Spleen (tissue), 11 donors: ENCODE data around the gene VAMP1. TPM values are rescaled to one million over a fixed set of nuclear protein-coding genes. Genes with fewer than 3 reads are reported as not detected.
"Not testable (repeated sequence)": the region's sequence is repeated elsewhere in the genome, so short reads cannot be mapped to it uniquely, and the experiment has no call there.

Experiments
- DNase-seq: peaks from one replicate; pipeline ENCODE4 v3.0.0-alpha.2; 2020
- H3K27ac ChIP-seq, 8 donors: fragments of 200-600 bp; sonication (generic) in 7 of 8; 1 replicate in 4 of 8; 2 replicates in 4 of 8; pipeline versions ENCODE4 v1.5.0 to v1.8.0; 2016 to 2021; ENCODE audit warnings: inconsistent platforms in 4 of 8, mild to moderate bottlenecking in 4 of 8, moderate library complexity in 1 of 8
- H3K27me3 ChIP-seq, 7 donors: fragments of 200-600 bp; sonication (generic) in 6 of 7; replicated peaks in 1 of 7; 1 replicate in 4 of 7; 2 replicates in 3 of 7; pipeline versions ENCODE4 v1.5.0 to v1.8.0; 2016 to 2021; ENCODE audit warnings: inconsistent platforms in 3 of 7, mild to moderate bottlenecking in 1 of 7
- H3K36me3 ChIP-seq, 6 donors: fragments of 200-600 bp; sonication (generic) in 5 of 6; 1 replicate in 4 of 6; 2 replicates in 2 of 6; pipeline versions ENCODE4 v1.5.0 to v1.8.0; 2016 to 2021; ENCODE audit warnings: inconsistent platforms in 2 of 6
- H3K4me1 ChIP-seq, 6 donors: fragments of 200-600 bp; sonication (generic) in 5 of 6; 1 replicate in 3 of 6; 2 replicates in 3 of 6; pipeline versions ENCODE4 v1.5.0 to v1.8.0; 2016 to 2021; ENCODE audit warnings: inconsistent platforms in 3 of 6
- H3K4me3 ChIP-seq, 8 donors: fragments of 200-600 bp; sonication (generic) in 7 of 8; 1 replicate in 4 of 8; 2 replicates in 4 of 8; pipeline versions ENCODE4 v1.5.0 to v1.8.0; 2016 to 2021; ENCODE audit warnings: inconsistent platforms in 4 of 8, mild to moderate bottlenecking in 4 of 8, moderate library complexity in 2 of 8
- H3K9me3 ChIP-seq, 8 donors: fragments of 200-600 bp; sonication (generic) in 7 of 8; 1 replicate in 4 of 8; 2 replicates in 4 of 8; pipeline versions ENCODE4 v1.5.0 to v1.8.0; 2016 to 2021; ENCODE audit warnings: inconsistent platforms in 4 of 8
- POLR2A ChIP-seq, 3 donors: fragments of 450-650 bp; IDR thresholded peaks; one replicate each; pipeline ENCODE4 v1.5.1; 2017; ENCODE audit warnings: antibody characterized with exemption in 3 of 3, mild to moderate bottlenecking in 1 of 3
- POLR2AphosphoS5 ChIP-seq, 3 donors: sonication (generic); formaldehyde crosslinking; IDR thresholded peaks; one replicate each; pipeline ENCODE4 v1.5.1; 2017; ENCODE audit warnings: antibody characterized with exemption in 3 of 3
- WGBS, 5 donors: extraction: QIAGEN DNeasy Blood & Tissue Kit in 3 of 5; methylation state at CpG; one replicate each; pipeline versions ENCODE4 v1.1.5 to v1.1.7; 2013 to 2018; 5-methylcytosine and 5-hydroxymethylcytosine counted together
- intact Hi-C: fragments of 100-400 bp; cut with DNase I; formaldehyde crosslinking; loops from one replicate; pipeline ENCODE4 v1.15.0; 2023; ENCODE audit warnings: low total_unique reads
- polyA plus RNA-seq, 3 donors: library from polyadenylated mRNA; stranded (reverse); fragments of 200-250 nt; gene quantifications; one replicate each; pipeline ENCODE4 v1.2.1, GENCODE V29; 2013
- total RNA-seq, 7 donors: library from RNA; depleted of rRNA in 3 of 7; stranded (reverse); fragments of >200 nt in 3 of 7; fragmentation: NEBNext Ultra II Directional in 4 of 7; extraction: Animal tissue kit (Norgen Biotek cat#: 25700) in 4 of 7; gene quantifications; one replicate each; pipeline versions ENCODE4 v1.1.0 to v1.2.1, GENCODE V29; 2016 to 2021
- TF ChIP-seq, protein P1 (sequence below), 11 experiments: fragments of 200-600 bp in 7 of 11; fragments of 450-650 bp in 4 of 11; sonication (generic) in 4 of 11; IDR thresholded peaks in 8 of 11; conservative IDR thresholded peaks in 3 of 11; 1 replicate in 7 of 11; 2 replicates in 4 of 11; pipeline versions ENCODE4 v1.4.0 to v1.8.0; 2016 to 2021; ENCODE audit warnings: antibody characterized with exemption in 11 of 11, inconsistent platforms in 4 of 11, mild to moderate bottlenecking in 1 of 11
- donor health status: healthy with polysubstance abuse.
- donor health status: DM: no; HTN: no; CAD: no; lungs with moderate emphysema.
- donor health status: DM: no; HTN: no; CAD: no.
- donor health status: Bipolar disorder and iron deficiency.
- donor health status: healthy.
- donor health status: DM: no; HTN: no; CAD: no.
- donor health status: DM: yes; HTN: yes; CAD: no.

VAMP1 gene
- total and polyA plus RNA-seq, 10 donors, result 11.0 to 32.5 (median 21.0) TPM

DNA sequence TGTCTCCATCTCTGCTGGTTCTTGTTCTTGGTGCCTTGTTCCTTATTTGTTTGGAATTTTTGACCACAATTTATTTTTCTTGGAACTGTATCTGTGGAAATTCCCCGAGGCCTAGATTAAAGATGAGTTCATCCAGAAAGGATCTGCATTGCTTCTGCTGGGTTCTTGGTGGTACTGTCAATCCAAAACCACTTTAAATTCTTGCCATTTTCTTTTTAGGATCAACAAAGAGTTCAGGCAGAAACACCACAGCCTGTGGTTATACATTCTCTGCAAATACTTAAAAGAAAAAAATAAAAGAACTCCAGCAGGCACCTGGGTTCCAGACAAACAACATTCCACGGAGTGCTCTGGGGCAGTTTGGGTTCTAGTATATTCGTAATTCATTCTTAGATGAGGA lies 6.0 kb upstream of the VAMP1 start:
- no peaks in the 10 kb centered on the region for H3K27me3 ChIP-seq
- H3K4me1 ChIP-seq, result peaks cover 0 to 14% (median 3%) of the 10 kb centered on the region in 6 donors
- no peaks in the 10 kb centered on the region for H3K9me3 ChIP-seq
- TF ChIP-seq, protein P1, sequence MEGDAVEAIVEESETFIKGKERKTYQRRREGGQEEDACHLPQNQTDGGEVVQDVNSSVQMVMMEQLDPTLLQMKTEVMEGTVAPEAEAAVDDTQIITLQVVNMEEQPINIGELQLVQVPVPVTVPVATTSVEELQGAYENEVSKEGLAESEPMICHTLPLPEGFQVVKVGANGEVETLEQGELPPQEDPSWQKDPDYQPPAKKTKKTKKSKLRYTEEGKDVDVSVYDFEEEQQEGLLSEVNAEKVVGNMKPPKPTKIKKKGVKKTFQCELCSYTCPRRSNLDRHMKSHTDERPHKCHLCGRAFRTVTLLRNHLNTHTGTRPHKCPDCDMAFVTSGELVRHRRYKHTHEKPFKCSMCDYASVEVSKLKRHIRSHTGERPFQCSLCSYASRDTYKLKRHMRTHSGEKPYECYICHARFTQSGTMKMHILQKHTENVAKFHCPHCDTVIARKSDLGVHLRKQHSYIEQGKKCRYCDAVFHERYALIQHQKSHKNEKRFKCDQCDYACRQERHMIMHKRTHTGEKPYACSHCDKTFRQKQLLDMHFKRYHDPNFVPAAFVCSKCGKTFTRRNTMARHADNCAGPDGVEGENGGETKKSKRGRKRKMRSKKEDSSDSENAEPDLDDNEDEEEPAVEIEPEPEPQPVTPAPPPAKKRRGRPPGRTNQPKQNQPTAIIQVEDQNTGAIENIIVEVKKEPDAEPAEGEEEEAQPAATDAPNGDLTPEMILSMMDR (IDR thresholded peaks at IDR 0.05 in 8 of 11, conservative IDR thresholded peaks at IDR 0.05 in 3 of 11), result no peak
- TF ChIP-seq POLR2AphosphoS5 (IDR thresholded peaks at IDR 0.05), result no peak
- TF ChIP-seq POLR2A (IDR thresholded peaks at IDR 0.05), result no peak
- H3K36me3 ChIP-seq, result no peaks in the 10 kb centered on the region
- H3K4me3 ChIP-seq, result no peak overlapping the region
- DNase-seq, result no peak
- 72 to 85% (median 77%) methylated on average over 3 of the region's 3 CpGs for WGBS, 5 donors
- H3K27ac ChIP-seq, result peak overlapping the region in 4 of 8 donors; percentile 27 to 43 (median 30)
- intact Hi-C loops, result no loop called here

DNA sequence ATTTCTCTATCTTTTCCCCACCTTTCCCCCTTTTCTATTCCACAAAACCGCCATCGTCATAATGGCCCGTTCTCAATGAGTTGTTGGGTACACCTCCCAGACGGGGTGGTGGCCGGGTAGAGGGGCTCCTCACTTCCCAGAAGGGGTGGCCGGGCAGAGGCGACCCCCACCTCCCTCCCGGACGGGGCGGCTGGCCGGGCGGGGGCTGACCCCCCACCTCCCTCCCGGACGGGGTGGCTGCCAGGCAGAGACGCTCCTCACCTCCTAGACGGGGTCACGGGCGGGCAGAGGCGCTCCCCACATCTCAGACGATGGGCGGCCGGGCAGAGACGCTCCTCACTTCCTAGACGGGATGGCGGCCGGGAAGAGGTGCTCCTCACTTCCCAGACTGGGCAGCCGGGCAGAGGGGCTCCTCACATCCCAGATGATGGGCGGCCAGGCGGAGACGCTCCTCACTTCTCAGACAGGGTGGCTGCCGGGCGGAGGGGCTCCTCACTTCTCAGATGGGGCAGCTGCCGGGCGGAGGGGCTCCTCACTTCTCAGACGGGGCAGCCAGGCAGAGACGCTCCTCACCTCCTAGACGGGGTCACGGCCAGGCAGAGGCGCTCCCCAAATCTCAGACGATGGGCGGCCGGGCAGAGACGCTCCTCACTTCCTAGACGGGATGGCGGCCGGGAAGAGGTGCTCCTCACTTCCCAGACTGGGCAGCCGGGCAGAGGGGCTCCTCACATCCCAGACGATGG lies 4.9 kb upstream of the VAMP1 start:
- 86 to 94% (median 91%) methylated on average over 28 to 47 of the region's 48 CpGs for WGBS, 5 donors
- H3K36me3 ChIP-seq, DNase-seq, intact Hi-C loops, H3K4me3 ChIP-seq, H3K27me3 ChIP-seq, H3K9me3 ChIP-seq: not testable (repeated sequence)
- Histone ChIP-seq H3K4me1 (peaks cover 5 to 20% (median 8%) of the 10 kb centered on the region in 6 donors), H3K27ac (peak overlapping the region in 2 of 8 donors; percentile 31 to 40)

DNA sequence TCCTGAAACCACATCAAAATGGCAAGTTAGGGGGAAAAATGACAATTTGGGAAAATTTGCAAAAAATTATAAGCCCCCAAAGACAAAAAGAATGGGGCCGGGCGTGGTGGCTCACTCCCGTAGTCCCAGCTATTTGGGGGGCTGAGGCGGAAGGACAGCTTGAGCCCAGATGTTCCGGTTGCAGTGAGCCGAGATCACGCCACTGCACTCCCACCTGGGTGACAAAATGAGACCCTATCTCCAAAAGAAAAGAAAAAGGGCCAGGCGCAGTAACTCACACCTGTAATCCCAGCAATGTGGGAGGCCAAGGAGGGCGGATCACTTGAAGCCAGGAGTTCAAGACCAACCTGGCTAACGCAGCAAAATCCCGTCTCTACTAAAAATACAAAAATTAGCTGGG lies 2.0 kb upstream of the VAMP1 start:
- 78 to 93% (median 91%) methylated on average over 11 of the region's 11 CpGs for WGBS, 5 donors
- Histone ChIP-seq H3K27ac (no peak overlapping the region), H3K4me1 (peaks cover 20 to 40% (median 34%) of the 10 kb centered on the region in 6 donors), H3K27me3 (no peaks in the 10 kb centered on the region), H3K36me3 (peaks cover 0 to 12% (median 0%) of the 10 kb centered on the region in 6 donors), H3K4me3 (no peak overlapping the region), H3K9me3 (no peaks in the 10 kb centered on the region)
- TF ChIP-seq POLR2A (IDR thresholded peaks at IDR 0.05) (no peak), POLR2AphosphoS5 (IDR thresholded peaks at IDR 0.05) (no peak)
- TF ChIP-seq, protein P1 (IDR thresholded peaks at IDR 0.05 in 8 of 11, conservative IDR thresholded peaks at IDR 0.05 in 3 of 11), result no peak
- no peak for DNase-seq
- intact Hi-C loops, result loop anchor here (5.0 kb wide), 1 partner anchor 50 kb away; no protein-coding TSS in a partner anchor

DNA sequence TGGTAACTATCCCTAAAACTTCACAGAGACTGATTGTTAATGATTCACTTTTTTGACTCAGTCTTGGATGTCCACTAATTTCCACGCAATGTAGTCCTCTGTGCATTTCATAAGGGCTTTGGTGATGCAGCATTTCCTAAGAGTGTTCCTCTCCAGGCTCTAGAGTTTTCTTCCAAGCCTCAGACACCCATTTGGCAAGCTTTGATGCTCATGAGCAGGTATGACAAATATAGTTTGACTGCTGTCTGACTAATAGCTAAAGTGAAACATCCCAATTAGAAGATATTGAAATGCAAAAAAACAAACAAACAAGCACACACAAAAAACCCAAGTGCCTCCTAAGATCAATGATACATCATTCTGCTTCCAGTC lies 1.5 kb upstream of the VAMP1 start:
- 59 to 95% (median 76%) methylated on average over 1 of the region's 1 CpG for whole genome bisulfite sequencing, 5 donors
- no peak overlapping the region for H3K27ac ChIP-seq
- H3K36me3 ChIP-seq, result peaks cover 0 to 17% (median 0%) of the 10 kb centered on the region in 6 donors
- no peaks in the 10 kb centered on the region for H3K27me3 ChIP-seq
- intact Hi-C loops, result loop anchor here (5.0 kb wide), 1 partner anchor 50 kb away; no protein-coding TSS in a partner anchor
- H3K9me3 ChIP-seq, result no peaks in the 10 kb centered on the region
- no peak for DNase-seq
- H3K4me1 ChIP-seq, result peaks cover 20 to 45% (median 38%) of the 10 kb centered on the region in 6 donors
- no peak overlapping the region for H3K4me3 ChIP-seq
- no peak for TF ChIP-seq POLR2A (IDR thresholded peaks at IDR 0.05)
- TF ChIP-seq POLR2AphosphoS5 (IDR thresholded peaks at IDR 0.05), result no peak
- TF ChIP-seq, protein P1 (IDR thresholded peaks at IDR 0.05 in 8 of 11, conservative IDR thresholded peaks at IDR 0.05 in 3 of 11), result no peak
